K562 (cell line): ENCODE results near the gene PTOV1. TPM values are rescaled to one million over a fixed set of nuclear protein-coding genes. Genes with fewer than 3 reads are reported as not detected.

Experiments used
- CLOCK ChIP-seq: fragments of 250-450 bp; sonication (Bioruptor Pico); IDR thresholded peaks from 2 replicates; pipeline ENCODE4 v1.4.0; 2020; ENCODE audit warnings: mild to moderate bottlenecking, moderate library complexity, borderline replicate concordance
- MYBL2 ChIP-seq, 2 experiments: fragments of 450-650 bp in 1 of 2; sonication (generic) in 1 of 2; formaldehyde crosslinking in 1 of 2; IDR thresholded peaks; 2 replicates each; pipeline versions ENCODE4 v1.6.1 to v1.8.1; 2017 to 2022; ENCODE audit warnings: borderline replicate concordance in 1 of 2, inconsistent platforms in 1 of 2, low read depth in 1 of 2, mild to moderate bottlenecking in 1 of 2, missing genetic modification reagents in 1 of 2, moderate library complexity in 1 of 2
- SMAD1 ChIP-seq: fragments of 150-350 bp; IDR thresholded peaks from 2 replicates; pipeline ENCODE4 v1.6.1; 2014; ENCODE audit warnings: low read length, low read depth; ENCODE audit not compliant: partially characterized antibody
- UBTF ChIP-seq, 2 experiments: IDR thresholded peaks; 2 replicates each; pipeline ENCODE4 v1.6.1; 2012; ENCODE audit warnings: improper control_type of control experiment in 2 of 2, low read depth in 2 of 2, low read length in 2 of 2, borderline replicate concordance in 1 of 2
- ZNF318 ChIP-seq, 2 experiments: fragments of 450-650 bp; IDR thresholded peaks; 2 replicates each; pipeline ENCODE4 v1.6.1; 2016; ENCODE audit warnings: mild to moderate bottlenecking in 2 of 2, borderline replicate concordance in 1 of 2, low read depth in 1 of 2, moderate library complexity in 1 of 2
- ZNF592 ChIP-seq: fragments of 450-650 bp; IDR thresholded peaks from 2 replicates; pipeline ENCODE4 v1.6.1; 2017; ENCODE audit warnings: antibody characterized with exemption, mild to moderate bottlenecking
- polyA plus RNA-seq, 8 experiments: library from polyadenylated mRNA; depleted of rRNA in 4 of 8; stranded (reverse) in 5 of 8; unstranded in 3 of 8; fragments of >200 nt; fragmentation: Nextera tagmentation in 2 of 8; fragmentation: Illumina TruSeq in 1 of 8; extraction: Ambion mirVana in 2 of 8; extraction: Trizol in 1 of 8; gene quantifications; 2 replicates each; pipeline versions ENCODE4 v1.2.1 to v1.2.3, GENCODE V29; 2011 to 2014; ENCODE audit warnings: inconsistent platforms in 1 of 8, missing spikeins in 1 of 8
- total RNA-seq, 7 experiments: library from RNA; depleted of rRNA in 6 of 7; stranded (reverse); fragments of >200 nt in 6 of 7; fragmentation: Illumina TruSeq in 2 of 7; extraction: Trizol in 2 of 7; gene quantifications; 2 replicates each; pipeline versions ENCODE4 v1.2.1 to v1.2.3, GENCODE V29; 2011 to 2021; ENCODE audit warnings: low replicate concordance in 1 of 7

Gene PTOV1
- total and polyA plus RNA-seq, 9 of the 15 experiments (the other 6 are each of a cell fraction or from before 2014, with no cell fraction given), result 4.9 to 169 (median 43.5) TPM

GRCh38 chr19:49889687-49890348, 38.9 kb downstream of the PTOV1 start (continued):
- TF ChIP-seq UBTF (IDR thresholded peaks at IDR 0.05; ENCODE audit: borderline replicate concordance in 1 of 2, low read depth in 2 of 2, low read length in 2 of 2), result peak in 1 of 2 experiments; percentile 81; a peak in 1 of 4 replicates
- peak; percentile 98 for TF ChIP-seq ZNF592
- TF ChIP-seq SMAD1, result no peak
- TF ChIP-seq CLOCK, result no peak
- TF ChIP-seq ZNF318 (IDR thresholded peaks at IDR 0.05; ENCODE audit: borderline replicate concordance in 1 of 2, low read depth in 1 of 2), result no peak
- no peak for TF ChIP-seq MYBL2 (IDR thresholded peaks at IDR 0.05; ENCODE audit: low read depth)
- no peak for TF ChIP-seq MYBL2 (CRISPR knock-in tag; IDR thresholded peaks at IDR 0.05; ENCODE audit: borderline replicate concordance)
